ENCODE measurements around the gene TGFBR3. TPM values are rescaled to one million over a fixed set of nuclear protein-coding genes. Genes with fewer than 3 reads are reported as not detected.

Gene TGFBR3
- total and polyA plus RNA-seq, 2 of the 4 experiments (the other 2 are of a cell fraction), result 3.0 to 11.3 TPM

DNA sequence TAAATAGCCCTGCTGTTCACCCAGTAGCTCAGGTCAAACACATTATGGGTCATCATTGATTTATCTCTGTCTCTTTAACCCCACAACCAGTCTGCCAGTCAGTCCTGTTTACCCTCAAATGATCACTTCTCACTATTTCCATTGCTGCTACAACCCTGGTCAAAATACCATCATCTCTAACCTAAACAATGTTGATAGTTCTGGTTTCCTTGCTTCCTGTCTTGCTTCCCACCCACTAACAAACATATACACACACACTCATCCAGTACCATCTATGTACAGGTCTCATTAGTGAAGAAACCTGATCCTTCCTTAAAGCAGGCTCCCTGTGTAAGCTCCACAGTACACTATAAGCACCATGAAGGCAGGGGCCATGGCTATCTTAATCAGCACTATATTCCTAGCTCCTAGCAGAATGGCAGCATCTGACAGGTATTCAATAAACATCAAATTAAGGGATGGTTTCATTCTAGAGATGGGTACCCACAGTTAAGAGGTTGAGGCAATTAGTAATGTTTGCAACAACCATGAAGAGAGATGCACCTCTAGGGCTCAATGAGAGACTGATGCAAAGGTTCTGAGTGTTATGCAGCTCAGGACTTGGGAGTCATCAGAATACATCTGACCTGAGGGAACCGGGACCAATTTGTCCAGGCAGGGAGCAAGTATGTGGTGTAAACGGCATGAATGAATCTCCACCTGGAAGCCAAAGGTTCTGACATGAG, 10.0 kb upstream of the TGFBR3 start:
- Histone ChIP-seq H2BK5ac (ENCODE audit: low read depth, low read length, poor library complexity, severe bottlenecking) (no peak overlapping the region), H2BK15ac (ENCODE audit: low read depth, low read length) (no peak overlapping the region), H3K23ac (ENCODE audit: low read depth, low read length) (no peak overlapping the region), H3K27me3 (ENCODE audit: control insufficient read depth, insufficient read depth, low read length) (no peaks in the 10 kb centered on the region), H3K4me3 (ENCODE audit: insufficient read depth, low read depth, low read length) (no peak overlapping the region), H3K79me1 (ENCODE audit: low read depth in 1 of 2, low read length in 2 of 2) (no peaks in the 10 kb centered on the region), H3K4ac (ENCODE audit: low read depth, low read length) (no peak overlapping the region), H2BK120ac (ENCODE audit: low read depth, low read length) (no peak overlapping the region), H3K36me3 (ENCODE audit: control insufficient read depth, insufficient read depth, low read length) (no peaks in the 10 kb centered on the region), H4K8ac (ENCODE audit: low read depth in 2 of 2, low read length in 2 of 2) (no peak overlapping the region), H3K14ac (replicated peaks; ENCODE audit: low read depth, low read length) (peak overlapping the region; percentile 15; the same call in 1 of the 2 replicates), H3K9me3 (ENCODE audit: control insufficient read depth, insufficient read depth, low read length) (no peaks in the 10 kb centered on the region), H2AK9ac (replicated peaks; ENCODE audit: low read depth, low read length, poor library complexity) (no peak overlapping the region), H2BK20ac (ENCODE audit: low read depth, low read length) (no peak overlapping the region), H3K9ac (ENCODE audit: low read depth, low read length) (no peak overlapping the region), H4K20me1 (ENCODE audit: insufficient read depth, low read length) (peaks cover 3% of the 10 kb centered on the region), H3K9me1 (ENCODE audit: insufficient read depth, low read length) (peaks cover 6% of the 10 kb centered on the region; the same call in 1 of the 2 replicates), H3K4me1 (ENCODE audit: control insufficient read depth, insufficient read depth, low read length) (peaks cover 16% of the 10 kb centered on the region), H4K91ac (ENCODE audit: insufficient read depth, low read depth, low read length) (no peak overlapping the region), H3K18ac (ENCODE audit: low read depth, low read length) (0 out of 2 replicates have a peak overlapping the region, but pooled peaks have one; percentile 5), H3K27ac (ENCODE audit: insufficient read depth, low read length) (no peak overlapping the region), H2AFZ (replicated peaks; ENCODE audit: low read length, poor library complexity) (no peak overlapping the region), H2AK5ac (ENCODE audit: low read depth, low read length) (no peak overlapping the region; the same call in 1 of the 2 replicates), H4K5ac (ENCODE audit: low read depth, low read length) (no peak overlapping the region), H3K4me2 (ENCODE audit: low read depth, low read length) (no peak overlapping the region), H3K56ac (ENCODE audit: extremely low read depth, insufficient read depth, low read length) (no peak overlapping the region)
- intact Hi-C loops (cut with micrococcal nuclease) (no loop called here), in situ Hi-C loops (cut with MboI; ENCODE audit: low sequenced_read_pairs) (no loop called here), dilution Hi-C loops (cut with HindIII; ENCODE audit: low sequenced_read_pairs, unreplicated experiment) (no loop called here)
- CTCF ChIA-PET, result no interaction called here
- POLR2A ChIA-PET (ENCODE audit: unreplicated experiment), result no interaction called here
- DNase-seq (peak; percentile 45), ATAC-seq (ENCODE audit: low read depth) (peak; percentile 34)
- TF ChIP-seq SMC3 (IDR thresholded peaks at IDR 0.05; ENCODE audit: low read depth, low read length), result no peak
- no peak for TF ChIP-seq BHLHE40 (IDR thresholded peaks at IDR 0.05; ENCODE audit: low read depth, low read length)
- no peak for TF ChIP-seq CEBPB (IDR thresholded peaks at IDR 0.05; ENCODE audit: low read depth, low read length)
- TF ChIP-seq RFX5 (IDR thresholded peaks at IDR 0.05; ENCODE audit: low read depth, low read length), result no peak
- no peak for TF ChIP-seq NFE2L2 (IDR thresholded peaks at IDR 0.05; ENCODE audit: low read depth, low read length)
- no peak for TF ChIP-seq CTCF (conservative IDR thresholded peaks at IDR 0.05; ENCODE audit: low read depth, low read length)
- no peak for TF ChIP-seq POLR2A (IDR thresholded peaks at IDR 0.05; ENCODE audit: low read depth, low read length)
- no peak for TF ChIP-seq MAZ (IDR thresholded peaks at IDR 0.05; ENCODE audit: borderline replicate concordance, low read depth, low read length)
- TF ChIP-seq, protein P1, sequence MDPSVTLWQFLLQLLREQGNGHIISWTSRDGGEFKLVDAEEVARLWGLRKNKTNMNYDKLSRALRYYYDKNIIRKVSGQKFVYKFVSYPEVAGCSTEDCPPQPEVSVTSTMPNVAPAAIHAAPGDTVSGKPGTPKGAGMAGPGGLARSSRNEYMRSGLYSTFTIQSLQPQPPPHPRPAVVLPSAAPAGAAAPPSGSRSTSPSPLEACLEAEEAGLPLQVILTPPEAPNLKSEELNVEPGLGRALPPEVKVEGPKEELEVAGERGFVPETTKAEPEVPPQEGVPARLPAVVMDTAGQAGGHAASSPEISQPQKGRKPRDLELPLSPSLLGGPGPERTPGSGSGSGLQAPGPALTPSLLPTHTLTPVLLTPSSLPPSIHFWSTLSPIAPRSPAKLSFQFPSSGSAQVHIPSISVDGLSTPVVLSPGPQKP (IDR thresholded peaks at IDR 0.05; ENCODE audit: borderline replicate concordance, low read depth, low read length), result no peak
- no peak for TF ChIP-seq MAFK (IDR thresholded peaks at IDR 0.05; ENCODE audit: low read depth, low read length)
- no peak for TF ChIP-seq USF2 (IDR thresholded peaks at IDR 0.05; ENCODE audit: low read depth, low read length)
- no peak for TF ChIP-seq MXI1 (IDR thresholded peaks at IDR 0.05; ENCODE audit: borderline replicate concordance, low read depth, low read length)
- no peak for TF ChIP-seq RAD21 (IDR thresholded peaks at IDR 0.05; ENCODE audit: low read length)
- no peak for TF ChIP-seq CHD1 (IDR thresholded peaks at IDR 0.05; ENCODE audit: low read depth, low read length)
- TF ChIP-seq FOS (IDR thresholded peaks at IDR 0.05; ENCODE audit: low read depth, low read length), result no peak
- TF ChIP-seq RCOR1 (IDR thresholded peaks at IDR 0.05; ENCODE audit: insufficient replicate concordance, low read length), result no peak
- no CpG with 5 or more reads among the region's 2 CpGs for WGBS, 2 experiments (ENCODE audit: extremely low coverage in 2 of 2, insufficient read length in 1 of 2)
- BruUV-seq (replicated peaks), result no TSS peak
